ENCODE results near the gene PIM2.

The PIM2 gene

DNA sequence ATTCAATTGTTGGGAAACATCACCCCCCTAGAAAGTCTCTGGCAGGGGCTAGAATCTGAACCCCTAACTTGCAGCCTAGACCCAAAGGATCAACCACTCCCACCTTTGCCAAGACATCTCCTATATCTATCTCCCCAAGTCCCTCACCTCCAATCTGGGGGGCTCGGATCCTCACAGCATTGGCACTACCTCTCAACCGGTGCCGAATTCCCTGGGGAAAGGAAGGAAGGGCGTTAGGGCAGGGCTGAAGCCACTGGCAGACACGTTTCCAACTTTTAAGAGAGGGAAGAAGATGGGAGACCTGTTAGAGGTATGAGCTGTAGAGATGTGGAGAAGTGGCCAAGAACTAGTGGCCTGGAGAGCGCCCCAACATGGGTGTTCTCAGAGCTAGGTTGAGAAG lies 23.9 kb downstream of the PIM2 start:
- H3K9me3 Mint-ChIP-seq, result peaks cover 38% of the 10 kb centered on the region
- H3K4me1 Mint-ChIP-seq, result peaks cover 44% of the 10 kb centered on the region
- no peak for DNase-seq
- H3K27me3 Mint-ChIP-seq (ENCODE audit: low read depth, poor library complexity), result peaks cover 6% of the 10 kb centered on the region
- peak overlapping the region; percentile 63 for H3K4me3 Mint-ChIP-seq
- peaks cover 14% of the 10 kb centered on the region for H3K36me3 Mint-ChIP-seq (ENCODE audit: low read depth)
- TF ChIP-seq, protein P1, sequence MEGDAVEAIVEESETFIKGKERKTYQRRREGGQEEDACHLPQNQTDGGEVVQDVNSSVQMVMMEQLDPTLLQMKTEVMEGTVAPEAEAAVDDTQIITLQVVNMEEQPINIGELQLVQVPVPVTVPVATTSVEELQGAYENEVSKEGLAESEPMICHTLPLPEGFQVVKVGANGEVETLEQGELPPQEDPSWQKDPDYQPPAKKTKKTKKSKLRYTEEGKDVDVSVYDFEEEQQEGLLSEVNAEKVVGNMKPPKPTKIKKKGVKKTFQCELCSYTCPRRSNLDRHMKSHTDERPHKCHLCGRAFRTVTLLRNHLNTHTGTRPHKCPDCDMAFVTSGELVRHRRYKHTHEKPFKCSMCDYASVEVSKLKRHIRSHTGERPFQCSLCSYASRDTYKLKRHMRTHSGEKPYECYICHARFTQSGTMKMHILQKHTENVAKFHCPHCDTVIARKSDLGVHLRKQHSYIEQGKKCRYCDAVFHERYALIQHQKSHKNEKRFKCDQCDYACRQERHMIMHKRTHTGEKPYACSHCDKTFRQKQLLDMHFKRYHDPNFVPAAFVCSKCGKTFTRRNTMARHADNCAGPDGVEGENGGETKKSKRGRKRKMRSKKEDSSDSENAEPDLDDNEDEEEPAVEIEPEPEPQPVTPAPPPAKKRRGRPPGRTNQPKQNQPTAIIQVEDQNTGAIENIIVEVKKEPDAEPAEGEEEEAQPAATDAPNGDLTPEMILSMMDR (IDR thresholded peaks at IDR 0.05), result no peak
- H3K27ac Mint-ChIP-seq, result no peak overlapping the region

DNA sequence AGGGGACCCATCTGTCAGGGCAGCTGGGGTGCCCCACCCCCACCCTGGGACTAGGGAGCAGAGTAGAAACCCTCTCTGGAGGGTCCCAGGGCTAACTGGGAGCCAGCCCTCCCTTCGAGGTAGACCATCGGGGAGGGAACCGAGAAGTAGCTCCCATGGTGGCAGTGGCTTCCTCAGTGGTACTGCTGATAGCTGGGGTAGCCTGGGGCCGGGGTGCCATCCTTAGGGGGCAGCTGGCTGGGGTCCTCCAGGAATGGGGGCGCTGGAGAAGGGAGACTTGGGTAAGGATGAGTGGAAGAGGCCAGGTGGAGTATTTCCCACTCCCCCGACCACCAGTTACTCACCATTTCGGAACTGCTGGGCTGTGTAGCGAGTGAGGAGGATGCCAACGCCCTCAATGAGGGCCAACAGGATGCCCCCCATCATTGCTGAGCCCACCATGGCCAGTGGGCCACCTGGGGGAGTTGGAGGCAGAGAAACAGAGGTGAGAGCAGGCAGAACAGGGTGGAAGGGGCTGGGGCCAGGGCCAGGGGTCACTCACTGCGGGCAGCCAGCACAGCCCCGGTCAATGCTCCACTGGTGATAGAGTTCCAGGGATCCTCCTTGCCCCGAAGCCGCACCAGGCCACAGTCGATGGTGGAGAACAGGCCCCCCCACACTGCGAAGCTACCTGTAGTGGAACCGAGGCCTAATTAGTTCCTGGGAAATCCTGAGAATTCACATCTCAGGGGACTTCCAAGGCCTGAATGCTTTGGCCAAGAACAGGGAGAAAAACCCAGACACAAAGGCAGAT lies 25.1 kb downstream of the PIM2 start:
- H3K27me3 Mint-ChIP-seq (ENCODE audit: low read depth, poor library complexity), result peaks cover 13% of the 10 kb centered on the region
- TF ChIP-seq, protein P1 (IDR thresholded peaks at IDR 0.05), result no peak
- H3K4me3 Mint-ChIP-seq, result no peak overlapping the region
- no peak for DNase-seq
- no peak overlapping the region for H3K27ac Mint-ChIP-seq
- peaks cover 14% of the 10 kb centered on the region for H3K36me3 Mint-ChIP-seq (ENCODE audit: low read depth)
- peaks cover 48% of the 10 kb centered on the region for H3K9me3 Mint-ChIP-seq
- H3K4me1 Mint-ChIP-seq, result peaks cover 49% of the 10 kb centered on the region

DNA sequence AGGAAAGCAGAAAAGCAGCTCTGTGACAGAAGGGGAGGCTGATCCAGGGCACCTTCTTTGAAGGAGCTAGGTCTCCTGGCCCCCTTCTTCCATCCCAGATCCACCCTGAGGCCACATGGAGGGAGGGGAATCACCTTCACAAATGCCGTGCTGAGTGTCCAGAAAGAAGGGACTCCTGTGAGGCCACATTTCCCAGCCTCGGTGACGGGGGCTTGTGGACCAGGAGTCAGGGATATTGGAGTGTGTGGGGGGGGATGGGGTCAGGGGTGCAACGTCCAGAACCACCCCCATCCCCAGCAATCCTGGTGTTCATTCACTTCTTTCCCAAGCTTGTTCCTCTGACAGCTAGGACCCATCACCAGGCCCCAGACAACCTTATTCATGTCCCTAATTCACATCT lies 25.9 kb downstream of the PIM2 start:
- TF ChIP-seq, protein P1 (IDR thresholded peaks at IDR 0.05), result no peak
- peaks cover 14% of the 10 kb centered on the region for H3K36me3 Mint-ChIP-seq (ENCODE audit: low read depth)
- peaks cover 43% of the 10 kb centered on the region for H3K4me1 Mint-ChIP-seq
- peaks cover 13% of the 10 kb centered on the region for H3K27me3 Mint-ChIP-seq (ENCODE audit: low read depth, poor library complexity)
- peaks cover 42% of the 10 kb centered on the region for H3K9me3 Mint-ChIP-seq
- H3K27ac Mint-ChIP-seq, result no peak overlapping the region
- H3K4me3 Mint-ChIP-seq, result peak overlapping the region; percentile 75
- no peak for DNase-seq

DNA sequence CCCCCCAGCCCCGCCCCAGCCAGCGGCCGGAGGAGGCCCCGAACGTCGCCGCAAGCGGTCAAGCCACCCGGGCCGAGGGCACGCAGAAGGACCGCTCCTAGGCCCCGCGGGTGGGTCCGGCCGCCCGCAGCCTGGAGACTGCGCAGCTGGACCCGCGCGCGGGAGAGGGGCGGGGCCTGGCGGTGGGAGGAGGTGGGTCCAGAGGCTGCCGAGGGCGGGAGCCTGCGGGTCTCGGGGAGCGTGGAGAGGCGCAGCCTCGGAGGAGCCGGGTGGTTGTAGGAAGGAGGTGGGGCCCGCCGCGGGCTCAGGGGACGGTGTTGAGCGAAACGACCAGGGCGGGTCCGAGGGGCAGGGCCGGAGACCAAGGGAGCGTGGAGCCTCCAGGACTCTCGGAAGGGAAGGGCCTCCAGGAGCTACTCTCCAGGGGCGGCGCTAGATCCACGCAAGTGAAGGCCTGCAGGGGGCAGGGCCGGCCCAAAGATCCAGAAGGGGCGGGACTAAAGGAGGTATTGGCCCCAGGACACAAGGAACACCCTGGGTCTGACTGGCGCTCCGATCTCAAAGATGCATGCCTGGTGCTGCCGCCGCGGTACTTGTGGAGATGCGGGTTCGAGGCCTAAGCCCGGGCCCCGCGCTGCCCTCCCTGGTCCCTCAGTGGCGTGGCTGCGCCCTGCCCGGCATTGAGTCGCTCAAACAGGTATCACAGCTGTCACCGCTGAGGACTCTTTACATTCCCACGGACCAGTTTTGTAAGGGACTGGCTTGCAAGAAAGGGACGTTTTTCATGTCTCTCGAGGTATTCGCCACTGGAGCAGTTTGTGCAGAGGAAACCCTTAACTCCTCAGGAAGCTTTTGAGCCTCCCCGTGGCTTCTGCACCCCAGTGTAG lies 27.2 kb downstream of the PIM2 start:
- TF ChIP-seq, protein P1 (IDR thresholded peaks at IDR 0.05), result peak; percentile 39
- peaks cover 14% of the 10 kb centered on the region for H3K36me3 Mint-ChIP-seq (ENCODE audit: low read depth)
- peak; percentile 81 for DNase-seq
- H3K9me3 Mint-ChIP-seq, result peaks cover 48% of the 10 kb centered on the region
- peaks cover 38% of the 10 kb centered on the region for H3K4me1 Mint-ChIP-seq
- H3K4me3 Mint-ChIP-seq, result peak overlapping the region; percentile 75
- no peak overlapping the region for H3K27ac Mint-ChIP-seq
- H3K27me3 Mint-ChIP-seq (ENCODE audit: low read depth, poor library complexity), result peaks cover 14% of the 10 kb centered on the region

DNA sequence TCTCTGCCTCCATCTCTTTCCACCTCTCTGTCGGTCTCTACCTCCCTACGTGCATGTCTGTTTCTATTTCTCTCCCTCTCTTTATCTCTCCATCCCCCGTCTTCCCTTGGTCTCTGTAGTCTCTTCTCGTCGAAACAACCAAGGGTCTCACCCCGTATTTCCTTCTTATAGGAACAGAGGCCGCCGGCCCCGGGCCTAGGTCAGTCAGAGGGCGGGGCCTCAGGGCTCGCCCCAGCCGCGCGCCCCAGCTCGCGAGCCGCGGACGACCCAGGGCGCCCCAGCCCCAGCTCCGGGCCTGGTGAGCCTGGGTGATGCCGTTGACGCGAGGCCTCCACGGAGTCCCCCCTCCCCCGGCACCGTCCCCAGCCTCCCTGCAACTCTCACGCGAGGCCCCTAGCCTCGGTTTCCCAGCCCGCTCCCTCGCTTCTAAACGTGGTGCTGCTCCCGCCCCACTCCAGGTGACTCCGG lies 27.9 kb downstream of the PIM2 start:
- peak overlapping the region; percentile 83 for H3K4me3 Mint-ChIP-seq
- H3K27me3 Mint-ChIP-seq (ENCODE audit: low read depth, poor library complexity), result peaks cover 14% of the 10 kb centered on the region
- peaks cover 14% of the 10 kb centered on the region for H3K36me3 Mint-ChIP-seq (ENCODE audit: low read depth)
- TF ChIP-seq, protein P1 (IDR thresholded peaks at IDR 0.05), result no peak
- peaks cover 33% of the 10 kb centered on the region for H3K4me1 Mint-ChIP-seq
- DNase-seq, result peak; percentile 23
- H3K27ac Mint-ChIP-seq, result no peak overlapping the region
- H3K9me3 Mint-ChIP-seq, result peaks cover 50% of the 10 kb centered on the region
